NCI-H2196 treated with DMSO at 0.1 percent for 48 hours (cell line): ENCODE measurements around the gene EPHB2.

Experiments used
- DNase-seq: peaks from one replicate; lab custom pipeline; 2025; ENCODE audit not compliant: unreplicated experiment; lab: John Stamatoyannopoulos, UW

The EPHB2 gene

GRCh38 chr1:22777388-22778057 is 66.9 kb downstream of the EPHB2 start:
- no peak for DNase-seq

- no peak for DNase-seq
These were observed 67.8 kb downstream of the EPHB2 start for GRCh38 chr1:22778408-22778807.

- DNase-seq: no peak
These were observed 68.4 kb downstream of the EPHB2 start for GRCh38 chr1:22778862-22779520.

GRCh38 chr1:22780696-22781095 is 70.1 kb downstream of the EPHB2 start:
- DNase-seq: no peak

GRCh38 chr1:22781483-22781882 is 70.8 kb downstream of the EPHB2 start:
- DNase-seq: no peak

- DNase-seq: no peak
These were observed 71.8 kb downstream of the EPHB2 start for GRCh38 chr1:22782406-22782805.

- no peak for DNase-seq
These were observed 73.7 kb downstream of the EPHB2 start for GRCh38 chr1:22784317-22784716.

GRCh38 chr1:22784737-22785136 is 74.1 kb downstream of the EPHB2 start:
- no peak for DNase-seq

- DNase-seq: no peak
These were observed 75.5 kb downstream of the EPHB2 start for GRCh38 chr1:22786101-22786500.

GRCh38 chr1:22786719-22787489 is 76.3 kb downstream of the EPHB2 start:
- no peak for DNase-seq

GRCh38 chr1:22787636-22788035 is 77.0 kb downstream of the EPHB2 start:
- DNase-seq: no peak

- no peak for DNase-seq
These were observed 77.6 kb downstream of the EPHB2 start for GRCh38 chr1:22788254-22788661.

GRCh38 chr1:22789356-22789994 is 78.8 kb downstream of the EPHB2 start:
- DNase-seq: no peak

- DNase-seq: no peak
These were observed 79.8 kb downstream of the EPHB2 start for GRCh38 chr1:22790232-22791008.

GRCh38 chr1:22791831-22792347 is 81.2 kb downstream of the EPHB2 start:
- DNase-seq: no peak

- DNase-seq: no peak
These were observed 81.9 kb downstream of the EPHB2 start for GRCh38 chr1:22792396-22793160.

GRCh38 chr1:22793647-22794046 is 83.0 kb downstream of the EPHB2 start:
- no peak for DNase-seq

GRCh38 chr1:22794647-22795365 is 84.2 kb downstream of the EPHB2 start:
- no peak for DNase-seq

- no peak for DNase-seq
These were observed 84.7 kb downstream of the EPHB2 start for GRCh38 chr1:22795366-22795714.
